GM12872 (cell line): Measurements from ENCODE around the gene ASNSD1.

Source experiments
- CTCF ChIP-seq: IDR thresholded peaks from 3 replicates; pipeline ENCODE4 v1.5.1; 2011; ENCODE audit warnings: low read depth, mild to moderate bottlenecking, low read length, moderate library complexity; ENCODE audit not compliant: insufficient read depth

The ASNSD1 gene

GRCh38 chr2:189702071-189702470, 40.8 kb downstream of the ASNSD1 start:
- TF ChIP-seq CTCF, result 0 out of 3 replicates have a peak, but pooled peaks have one; percentile 5

- no peak for TF ChIP-seq CTCF
These were observed 48.4 kb downstream of the ASNSD1 start for GRCh38 chr2:189709501-189710221.

- TF ChIP-seq CTCF, result no peak
These were observed 58.3 kb downstream of the ASNSD1 start for GRCh38 chr2:189719571-189719970.
